HG03354 (cell line): Measurements from ENCODE around the gene TMED8.
"Not testable (repeated sequence)": the region's sequence is repeated elsewhere in the genome, so short reads cannot be mapped to it uniquely, and the experiment has no call there.

Source experiments
- ATAC-seq: cut with Tn5 transposase; IDR thresholded peaks from one replicate; pipeline ENCODE4 v1.9.1; 2021; ENCODE audit warnings: mild to moderate bottlenecking; ENCODE audit not compliant: unreplicated experiment, poor library complexity, severe bottlenecking

The TMED8 gene, protein sequence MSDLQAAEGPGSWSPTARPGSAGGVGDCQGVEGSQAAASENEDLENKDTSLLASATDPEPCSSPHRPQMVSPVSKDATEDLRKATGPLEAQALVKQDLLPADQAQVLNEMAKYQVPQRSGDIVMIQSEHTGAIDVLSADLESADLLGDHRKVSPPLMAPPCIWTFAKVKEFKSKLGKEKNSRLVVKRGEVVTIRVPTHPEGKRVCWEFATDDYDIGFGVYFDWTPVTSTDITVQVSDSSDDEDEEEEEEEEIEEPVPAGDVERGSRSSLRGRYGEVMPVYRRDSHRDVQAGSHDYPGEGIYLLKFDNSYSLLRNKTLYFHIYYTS

DNA sequence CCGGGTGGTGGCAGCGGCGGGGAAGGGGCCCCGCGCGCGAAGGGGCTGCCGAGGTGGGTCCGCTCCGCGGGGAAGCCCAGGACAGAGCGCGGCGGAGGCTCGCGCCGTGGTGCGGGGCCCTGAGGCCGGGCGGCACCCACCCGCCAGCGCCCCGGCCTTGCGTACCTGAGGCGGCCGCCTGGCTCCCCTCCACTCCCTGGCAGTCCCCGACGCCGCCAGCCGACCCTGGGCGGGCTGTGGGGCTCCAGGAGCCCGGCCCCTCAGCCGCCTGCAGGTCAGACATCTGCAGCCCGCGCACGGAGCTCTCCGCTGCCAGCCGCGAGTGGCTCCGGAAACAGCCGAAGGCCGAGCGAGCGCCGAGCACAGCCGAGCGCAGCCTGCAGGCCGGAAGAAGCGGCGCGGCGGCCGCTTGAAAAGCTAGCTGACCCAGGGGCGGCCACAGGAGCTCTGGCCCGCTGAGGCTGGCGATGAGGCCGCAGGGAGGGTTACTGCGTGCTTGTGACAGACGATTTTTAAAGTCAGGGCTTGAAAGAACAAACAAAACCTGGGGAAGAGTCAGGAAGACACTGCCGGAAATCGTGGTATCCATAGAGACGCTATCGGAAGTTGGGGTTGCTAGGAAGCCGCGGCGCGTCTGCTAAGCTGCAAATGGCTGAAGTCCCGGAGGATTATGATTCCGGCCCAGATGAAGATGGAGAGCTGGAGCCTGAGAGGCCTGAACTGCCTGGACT is at the start of gene TMED8, which contains the start of gene SAMD15:
TMED8 (minus strand) TSS at position 324 of the 731 bp plus-strand sequence; CDS start at position 283, 41 bp downstream.
SAMD15 (plus strand) TSS at position 609 of the 731 bp plus-strand sequence; CDS start at position 649, 40 bp downstream.
- ATAC-seq = peak; percentile 90

DNA sequence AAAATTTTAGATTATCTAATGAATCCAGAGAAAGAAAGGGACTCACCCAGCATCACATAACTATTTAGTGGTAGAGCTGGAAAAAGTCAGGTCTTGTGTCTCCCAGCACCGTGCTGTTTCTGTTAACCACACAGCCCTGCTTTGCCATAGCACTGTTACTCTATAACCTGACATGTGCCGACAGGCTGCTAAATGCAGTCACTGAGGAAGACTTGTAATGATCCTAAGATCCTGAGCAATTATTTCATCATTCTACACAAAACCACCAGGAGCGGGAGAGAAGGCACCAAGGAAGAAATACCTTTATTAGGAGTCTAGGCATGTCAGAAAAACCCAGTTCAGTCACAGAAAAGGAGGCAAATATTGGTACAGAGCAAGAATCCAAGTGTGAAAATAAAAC is 49.5 kb upstream of the TMED8 start:
- no peak for ATAC-seq

DNA sequence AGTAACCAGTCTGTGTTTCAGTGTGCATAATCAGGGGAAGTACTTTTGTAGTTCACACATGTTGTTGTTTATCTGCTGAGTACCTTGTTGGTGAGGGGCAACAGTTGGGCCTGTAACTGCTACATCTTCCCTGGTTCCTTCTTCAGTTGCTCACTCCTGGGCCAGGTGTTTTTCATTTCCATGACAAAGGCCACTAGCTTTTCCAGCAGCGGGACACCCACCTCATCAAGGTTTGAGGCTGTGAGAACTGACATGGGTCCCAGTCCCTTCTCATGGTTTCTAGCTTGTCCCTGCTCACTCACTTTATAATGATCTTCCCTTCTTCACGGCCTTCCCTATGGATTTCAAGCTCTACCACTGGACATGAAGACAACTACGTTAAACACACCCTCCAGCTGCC is 48.0 kb upstream of the TMED8 start:
- no peak for ATAC-seq

DNA sequence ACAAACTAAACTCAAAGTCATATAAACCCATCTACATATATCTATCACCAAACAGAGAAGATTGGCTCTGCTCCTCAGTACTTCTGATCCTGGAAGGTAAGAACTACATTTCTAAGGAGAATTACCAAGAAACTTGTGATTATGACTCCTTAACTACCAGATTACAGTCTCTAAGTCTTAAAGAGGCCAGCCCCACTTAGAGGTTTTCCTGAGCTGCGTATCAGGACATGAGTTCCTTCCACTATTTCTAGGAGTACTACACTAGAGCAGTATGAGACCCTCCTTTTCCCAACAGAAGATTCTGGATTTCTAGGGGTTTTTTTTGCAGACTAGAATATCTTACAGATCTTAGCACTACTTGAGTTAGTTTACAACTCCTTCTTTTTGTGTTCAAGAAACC is 46.5 kb upstream of the TMED8 start, which contains the start of gene NOXRED1:
NOXRED1 (minus strand) TSS at position 101 of the 400 bp plus-strand sequence. CDS start 634 bp downstream, outside the sequence.
- ATAC-seq = no peak

DNA sequence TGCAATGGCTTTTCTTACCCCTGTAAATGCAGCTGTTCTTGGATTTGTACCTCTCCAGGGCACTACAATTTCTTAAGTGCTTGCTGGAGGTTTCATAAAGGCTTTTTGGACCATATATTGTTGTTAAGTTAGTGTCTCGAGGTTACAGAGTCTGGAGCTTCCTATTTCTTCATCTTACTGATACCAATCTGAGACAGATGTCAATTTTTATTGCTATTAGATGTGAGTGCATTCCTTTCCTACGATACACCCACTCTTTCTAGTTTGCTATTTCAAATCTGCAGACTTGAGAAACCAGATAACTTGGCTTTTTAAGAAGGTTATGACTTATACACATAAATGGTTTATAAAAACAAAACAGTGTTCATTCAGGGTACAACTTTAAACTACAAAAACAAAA is 44.3 kb upstream of the TMED8 start:
- ATAC-seq = no peak

DNA sequence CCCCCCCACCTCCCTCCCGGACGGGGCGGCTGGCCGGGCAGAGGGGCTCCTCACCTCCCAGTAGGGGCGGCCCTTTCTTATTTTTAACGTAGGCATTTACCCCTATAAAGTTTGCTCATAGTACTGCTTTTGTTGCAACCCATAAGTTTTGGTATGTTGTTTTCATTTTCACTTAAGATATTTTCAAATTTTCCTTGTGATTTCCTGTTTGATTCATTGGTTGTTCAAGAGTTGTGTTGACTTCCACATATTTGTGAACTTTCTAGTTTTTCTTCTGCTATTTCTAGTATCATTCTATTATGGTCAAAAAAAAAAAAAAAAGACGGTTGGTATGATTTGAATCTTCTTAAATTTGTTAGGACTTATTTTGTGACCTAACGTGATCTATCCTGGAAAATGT is 39.9 kb upstream of the TMED8 start:
- no peak for ATAC-seq

DNA sequence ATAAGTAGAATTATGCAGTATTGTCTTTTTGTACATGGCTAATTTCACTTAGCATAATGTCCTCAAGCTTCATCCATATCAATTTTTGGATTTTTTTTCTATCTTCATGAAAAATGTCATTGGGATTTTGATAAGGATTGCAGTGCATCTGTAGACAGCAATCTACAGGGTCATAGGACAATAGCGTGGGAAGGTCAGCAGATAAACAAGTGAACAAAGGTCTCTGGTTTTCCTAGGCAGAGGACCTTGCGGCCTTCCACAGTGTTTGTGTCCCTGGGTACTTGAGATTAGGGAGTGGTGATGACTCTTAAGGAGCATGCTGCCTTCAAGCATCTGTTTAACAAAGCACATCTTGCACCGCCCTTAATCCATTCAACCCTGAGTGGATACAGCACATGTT is 39.2 kb upstream of the TMED8 start:
- not testable (repeated sequence) for ATAC-seq

DNA sequence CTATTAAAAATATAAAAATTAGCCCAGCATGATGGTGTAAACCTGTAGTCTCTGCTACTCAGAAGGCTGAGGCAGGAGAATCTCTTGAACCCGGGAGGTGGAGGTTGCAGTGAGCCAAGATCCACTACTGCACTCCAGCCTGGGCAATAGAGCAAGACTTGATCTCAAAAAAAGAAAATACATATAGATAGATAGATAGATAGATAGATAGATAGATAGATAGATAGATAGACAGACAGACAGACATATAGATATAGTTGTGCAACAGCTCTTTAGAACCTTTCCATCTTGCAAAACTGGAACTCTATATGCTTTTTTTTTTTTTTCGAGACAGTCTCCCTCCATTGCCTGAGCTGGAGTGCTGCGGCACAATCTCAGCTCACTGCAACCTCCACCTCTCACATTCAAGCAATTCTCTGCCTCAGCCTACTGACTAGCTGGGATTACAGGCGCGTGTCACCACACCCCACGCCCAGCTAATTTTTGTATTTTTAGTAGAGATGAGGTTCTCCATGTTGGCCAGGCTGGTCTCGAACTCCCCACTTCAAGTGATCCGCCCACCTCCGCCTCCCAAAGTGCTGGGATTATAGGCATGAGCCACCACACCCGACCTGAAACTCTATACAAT is 38.6 kb upstream of the TMED8 start:
- not testable (repeated sequence) for ATAC-seq

DNA sequence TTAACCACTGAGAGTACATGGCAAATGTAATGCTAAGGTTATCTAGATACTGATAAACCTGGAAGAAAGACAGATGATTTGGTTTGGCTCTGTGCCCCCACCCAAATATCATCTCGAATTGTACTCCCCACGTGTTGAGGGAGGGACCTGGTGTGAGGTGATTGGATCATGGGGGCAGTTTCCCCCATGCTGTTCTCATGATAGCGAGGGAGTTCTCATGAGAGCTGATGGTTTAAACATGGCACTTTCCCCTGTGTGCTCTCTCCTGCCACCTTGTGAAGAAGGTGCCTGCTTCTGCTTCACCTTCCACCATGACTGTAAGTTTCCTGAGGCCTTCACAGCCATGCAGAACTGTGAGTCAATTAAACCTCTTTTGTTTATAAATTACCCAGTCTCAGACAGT is 32.2 kb upstream of the TMED8 start:
- no peak for ATAC-seq

DNA sequence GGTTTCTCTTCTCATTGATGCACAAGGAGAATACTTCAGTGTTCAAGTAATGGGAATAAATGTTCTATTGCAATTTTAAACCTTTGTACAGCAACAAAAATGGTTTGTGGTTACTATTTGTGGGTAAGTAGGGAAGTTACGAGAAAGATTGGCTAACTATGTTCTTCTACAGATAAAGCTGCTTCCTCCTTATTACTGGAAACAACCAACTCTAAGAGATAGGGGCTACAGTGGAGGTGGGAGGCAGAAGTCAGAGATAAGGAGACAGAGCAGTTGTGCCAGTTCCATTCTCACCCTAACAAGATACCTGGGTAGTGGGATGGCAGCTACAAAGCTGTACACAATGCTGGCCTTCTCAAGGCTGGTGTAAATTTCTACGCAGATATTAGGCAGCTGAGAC is 30.3 kb upstream of the TMED8 start:
- no peak for ATAC-seq

DNA sequence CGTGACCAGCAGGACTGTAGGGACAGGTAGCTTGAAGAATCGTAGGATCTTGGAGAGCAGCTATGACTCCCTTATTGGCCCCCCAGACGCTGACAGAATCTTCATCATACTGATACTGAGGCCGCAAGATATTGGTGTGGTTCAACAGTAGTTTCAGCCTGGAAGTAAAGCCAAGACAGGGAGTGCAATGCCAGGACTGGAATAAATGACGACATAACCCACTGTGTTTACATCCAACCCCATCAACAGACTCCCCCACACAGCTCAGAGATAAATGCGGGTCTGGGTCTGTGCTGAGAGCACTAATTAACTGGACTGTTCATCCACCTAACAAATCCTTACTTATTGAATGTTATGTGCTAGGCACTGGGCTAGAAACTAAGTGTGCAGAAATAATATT is 29.8 kb upstream of the TMED8 start:
- no peak for ATAC-seq

DNA sequence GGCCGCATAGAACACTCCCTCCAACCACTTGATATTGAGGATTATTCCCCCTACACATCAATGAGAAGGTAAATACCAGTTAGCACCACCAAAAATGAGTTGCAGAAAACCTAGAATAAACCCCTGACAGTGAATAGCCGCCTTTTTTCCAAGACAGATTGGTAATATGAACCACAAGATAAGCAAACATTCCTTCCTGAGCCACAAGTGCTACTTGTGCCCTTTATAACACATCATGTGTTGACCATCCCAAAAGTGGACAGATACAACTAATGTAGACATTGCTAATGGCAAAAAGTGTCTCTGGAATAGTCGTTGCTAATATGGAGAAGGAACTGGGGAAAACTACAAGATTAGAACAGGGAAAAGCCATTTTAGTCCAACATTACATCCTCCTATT is 29.2 kb upstream of the TMED8 start:
- ATAC-seq = no peak

DNA sequence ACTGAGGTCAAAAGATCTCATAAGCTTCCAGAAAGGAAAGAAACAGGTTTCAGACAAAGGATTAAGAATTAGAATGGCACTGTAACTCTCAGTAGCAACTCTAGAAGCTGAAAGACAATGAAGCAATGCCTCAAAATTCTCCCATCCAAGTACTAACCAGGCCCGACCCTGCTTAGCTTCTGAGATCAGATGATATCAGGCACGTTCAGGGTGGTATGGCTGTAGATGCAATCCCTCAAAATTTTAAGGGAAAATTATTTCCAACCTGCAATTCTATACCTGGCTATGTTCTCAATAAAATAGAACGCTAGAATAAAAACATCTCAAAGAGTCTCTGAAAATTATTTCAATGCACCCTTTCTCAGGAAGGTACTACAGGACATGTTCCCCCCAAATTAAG is 26.9 kb upstream of the TMED8 start:
- no peak for ATAC-seq

DNA sequence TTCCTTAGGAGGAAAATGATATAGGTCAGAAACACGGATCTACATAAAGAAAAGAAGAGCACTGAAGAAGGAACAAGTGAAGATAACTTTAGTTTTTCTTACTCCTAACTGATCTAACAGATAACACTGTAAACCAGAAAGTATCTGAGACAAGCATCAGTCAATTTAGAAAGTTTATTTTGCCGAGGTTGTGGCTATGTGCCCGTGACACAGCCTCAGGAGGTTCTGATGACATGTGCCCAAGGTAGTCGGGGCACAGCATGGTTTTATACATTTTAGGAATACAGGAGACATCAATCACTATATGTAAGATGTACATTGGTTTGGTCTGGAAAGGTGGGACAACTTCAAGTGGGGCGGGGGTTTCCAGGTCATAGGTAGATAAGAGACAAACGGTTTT is 23.3 kb upstream of the TMED8 start:
- no peak for ATAC-seq

DNA sequence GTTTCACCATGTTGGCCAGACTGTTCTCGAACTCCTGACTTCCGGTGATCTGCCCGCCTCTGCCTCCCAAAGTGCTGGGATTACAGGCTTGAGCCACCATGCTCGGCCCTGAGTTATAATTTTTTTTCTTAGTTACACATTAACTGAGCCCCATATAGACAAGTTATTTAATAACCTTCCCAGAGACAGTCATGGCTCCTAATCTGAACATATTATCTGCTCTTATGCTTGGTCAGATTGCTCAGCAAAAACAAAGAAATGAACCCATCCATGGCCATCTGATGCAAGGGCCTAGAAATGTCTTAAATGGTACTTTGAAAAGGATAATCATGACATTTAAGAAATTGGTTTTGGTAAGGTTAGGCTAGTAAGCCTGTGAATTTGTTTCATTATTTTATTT is 13.3 kb upstream of the TMED8 start:
- ATAC-seq = no peak

DNA sequence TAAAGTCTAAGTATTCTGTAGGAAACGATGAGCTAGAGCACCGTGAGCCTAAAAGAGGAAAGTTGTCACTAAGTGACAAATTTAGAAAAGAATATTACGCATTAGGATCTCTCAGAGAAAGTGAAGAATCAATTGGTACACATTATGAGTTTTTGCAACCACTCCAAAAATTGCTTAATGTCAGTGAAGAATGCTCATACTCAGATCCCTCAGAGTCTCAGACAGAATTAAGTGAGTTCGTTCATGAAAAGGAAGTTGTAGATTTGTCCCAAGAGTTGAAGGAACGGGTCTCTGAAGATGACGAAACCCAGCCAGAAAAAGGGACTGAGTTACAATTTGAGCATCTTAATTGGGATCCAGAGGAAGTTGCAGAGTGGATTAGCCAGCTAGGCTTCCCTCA is 1.8 kb upstream of the TMED8 start:
- no peak for ATAC-seq

DNA sequence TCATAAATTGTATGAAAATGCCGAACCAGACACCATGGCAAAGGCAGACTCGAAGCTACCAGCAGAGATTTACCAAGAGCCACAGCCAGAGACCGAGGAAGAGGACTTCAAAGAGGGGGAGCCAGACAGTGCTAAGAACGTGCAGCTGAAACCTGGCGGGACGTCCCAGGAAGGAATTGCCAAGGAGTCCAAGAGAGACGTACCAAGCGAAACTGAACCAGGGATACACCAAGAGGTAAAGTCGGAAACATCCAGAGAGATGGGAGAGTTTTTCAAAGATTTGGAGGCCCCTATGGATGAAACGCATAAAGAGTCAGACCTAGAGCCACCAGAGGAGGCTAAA is 579 bp upstream of the TMED8 start:
- peak; percentile 4 for ATAC-seq

DNA sequence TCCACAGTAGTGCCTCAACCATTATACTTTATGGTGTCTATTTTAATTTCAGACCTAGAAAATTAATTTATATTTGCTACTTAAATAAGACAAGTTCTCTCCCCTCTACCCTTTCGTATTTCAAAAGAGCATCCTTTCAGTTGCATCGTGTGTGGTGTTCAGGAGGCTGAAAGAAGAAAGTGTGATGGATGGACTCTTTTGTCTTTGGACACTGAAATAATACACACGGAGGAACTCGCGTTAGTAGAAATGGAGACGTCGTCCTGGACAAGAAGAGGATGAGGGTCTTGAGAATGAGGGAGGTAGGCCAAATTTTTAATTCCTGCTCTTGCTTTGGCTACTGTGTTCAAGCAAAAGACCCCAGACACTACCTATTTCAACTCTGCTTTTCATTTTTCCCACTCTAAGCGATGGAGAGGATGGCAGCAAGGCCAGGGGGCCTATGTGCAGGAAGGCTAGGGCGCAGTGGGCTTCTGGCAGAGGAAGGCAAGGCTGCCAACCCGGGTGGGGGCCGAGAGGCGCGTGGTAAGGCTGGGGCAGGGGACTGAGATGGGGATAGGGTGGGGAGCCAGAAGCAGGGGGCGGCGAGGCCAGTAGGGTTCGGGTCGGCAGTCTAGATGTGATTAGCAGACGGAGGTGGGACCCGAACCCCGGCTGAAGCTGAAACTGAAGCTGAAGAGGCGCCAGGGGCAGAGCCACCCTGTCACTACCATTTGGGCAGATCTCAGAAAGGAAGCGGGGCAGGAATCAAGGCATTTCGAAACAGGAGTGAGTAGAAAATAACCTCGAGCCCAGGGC is 722 bp downstream of the TMED8 start:
- ATAC-seq = peak; percentile 24

DNA sequence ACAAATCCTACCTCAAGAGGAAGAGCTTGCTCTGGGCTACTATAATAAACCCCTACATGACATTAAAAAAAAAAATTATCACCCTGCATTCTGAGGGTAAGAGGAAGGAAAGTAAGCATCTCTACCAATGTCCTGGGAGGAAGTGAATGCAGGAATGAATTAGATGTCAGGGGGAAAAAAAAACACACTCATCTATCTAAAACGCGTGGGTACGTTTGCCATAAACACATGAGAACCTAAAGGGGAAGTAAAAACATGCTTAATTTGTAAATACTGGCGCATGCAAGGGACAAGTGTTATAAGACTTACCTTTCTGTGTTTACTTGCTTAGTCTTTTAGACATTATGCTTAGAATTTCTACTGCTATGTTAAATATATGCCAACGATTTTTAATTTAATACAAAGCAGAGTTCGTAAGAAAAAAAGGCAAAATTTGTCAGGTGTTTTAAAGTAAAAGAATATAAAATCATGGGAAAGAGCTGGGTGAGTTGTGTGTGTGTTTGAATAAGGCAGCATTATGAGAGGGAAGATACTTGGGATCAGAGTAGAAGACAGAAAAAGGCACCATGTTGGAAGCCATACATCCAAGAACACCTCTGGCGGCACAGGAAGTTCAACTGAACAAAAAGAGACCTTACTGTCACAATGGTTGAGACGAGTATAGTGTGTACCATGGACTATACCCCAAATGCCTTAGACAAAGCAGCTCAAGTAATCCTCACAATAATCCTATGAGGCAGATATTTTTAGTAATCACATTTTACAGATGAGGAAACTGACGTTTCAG is 1.5 kb downstream of the TMED8 start:
- no peak for ATAC-seq
